NCI-H82 (cell line): ENCODE results near the gene TBC1D10A.
"Not testable (repeated sequence)": the region's sequence is repeated elsewhere in the genome, so short reads cannot be mapped to it uniquely, and the experiment has no call there.

Experiments used
- DNase-seq: peaks from one replicate; lab custom pipeline; 2025; lab: John Stamatoyannopoulos, UW

Gene TBC1D10A

GRCh38 chr22:30347255-30347892 is 20.6 kb upstream of the TBC1D10A start:
- DNase-seq: no peak

GRCh38 chr22:30344447-30345200 is 17.9 kb upstream of the TBC1D10A start:
- DNase-seq: no peak

- DNase-seq: no peak
These were observed 14.4 kb upstream of the TBC1D10A start for GRCh38 chr22:30340911-30341685.

- DNase-seq: no peak
These were observed 12.1 kb upstream of the TBC1D10A start for GRCh38 chr22:30338802-30339201.

GRCh38 chr22:30338341-30338740 is 11.6 kb upstream of the TBC1D10A start:
- DNase-seq: not testable (repeated sequence)

- DNase-seq: no peak
These were observed 10.7 kb upstream of the TBC1D10A start for GRCh38 chr22:30337461-30337778.

- no peak for DNase-seq
These were observed 10.2 kb upstream of the TBC1D10A start for GRCh38 chr22:30336752-30337460.

- DNase-seq: no peak
These were observed 8.5 kb upstream of the TBC1D10A start for GRCh38 chr22:30335236-30335635.

GRCh38 chr22:30334646-30335045 is 7.9 kb upstream of the TBC1D10A start:
- no peak for DNase-seq

GRCh38 chr22:30333707-30334087 is 7.0 kb upstream of the TBC1D10A start:
- DNase-seq: no peak

- no peak for DNase-seq
These were observed 6.4 kb upstream of the TBC1D10A start for GRCh38 chr22:30332994-30333706.

- no peak for DNase-seq
These were observed 5.8 kb upstream of the TBC1D10A start for GRCh38 chr22:30332551-30332950.

GRCh38 chr22:30328466-30329049 is 1.8 kb upstream of the TBC1D10A start:
- no peak for DNase-seq

GRCh38 chr22:30327864-30328345 is 1.2 kb upstream of the TBC1D10A start:
- peak; percentile 10 for DNase-seq

GRCh38 chr22:30326255-30326705 is 461 bp downstream of the TBC1D10A start:
- peak; percentile 44 for DNase-seq

GRCh38 chr22:30325724-30326254 is 952 bp downstream of the TBC1D10A start:
- DNase-seq: peak; percentile 24

- DNase-seq: peak; percentile 93
These were observed 1.5 kb downstream of the TBC1D10A start for GRCh38 chr22:30325065-30325720.

GRCh38 chr22:30324014-30324730 is 2.6 kb downstream of the TBC1D10A start:
- DNase-seq: no peak

GRCh38 chr22:30323246-30323645 is 3.5 kb downstream of the TBC1D10A start:
- DNase-seq: no peak

GRCh38 chr22:30321461-30321860 is 5.3 kb downstream of the TBC1D10A start:
- no peak for DNase-seq
